Stimulated activated CD4-positive, alpha-beta T cell treated with anti-CD3 and anti-CD28 coated beads, Interleukin-4, amount 100 ng/mL, for 1 hour (primary cell): ENCODE measurements around the gene SHB.

Source experiments
- DNase-seq: peaks from one replicate; pipeline ENCODE4 v3.0.0-alpha.2; 2020

SHB gene

GRCh38 chr9:37984672-37985611, 84.1 kb downstream of the SHB start:
- DNase-seq = no peak

- DNase-seq = no peak
Observed at GRCh38 chr9:37984278-37984671, 84.8 kb downstream of the SHB start.

GRCh38 chr9:37983381-37984067, 85.5 kb downstream of the SHB start:
- DNase-seq = no peak

GRCh38 chr9:37979844-37980243, 89.2 kb downstream of the SHB start:
- no peak for DNase-seq

GRCh38 chr9:37978983-37979382, 90.0 kb downstream of the SHB start:
- no peak for DNase-seq

- no peak for DNase-seq
Observed at GRCh38 chr9:37978481-37978864, 90.6 kb downstream of the SHB start.

- no peak for DNase-seq
Observed at GRCh38 chr9:37977851-37978480, 91.1 kb downstream of the SHB start.

GRCh38 chr9:37976714-37977477, 92.1 kb downstream of the SHB start:
- no peak for DNase-seq

GRCh38 chr9:37975639-37976038, 93.4 kb downstream of the SHB start:
- DNase-seq = no peak

GRCh38 chr9:37974506-37975173, 94.4 kb downstream of the SHB start:
- DNase-seq = no peak

- DNase-seq = no peak
Observed at GRCh38 chr9:37972351-37972848, 96.6 kb downstream of the SHB start.

GRCh38 chr9:37971691-37972090, 97.3 kb downstream of the SHB start:
- DNase-seq = no peak

- DNase-seq = no peak
Observed at GRCh38 chr9:37971108-37971459, 97.9 kb downstream of the SHB start.

- no peak for DNase-seq
Observed at GRCh38 chr9:37970301-37971107, 98.5 kb downstream of the SHB start.

- DNase-seq = no peak
Observed at GRCh38 chr9:37969558-37970300, 99.3 kb downstream of the SHB start.

GRCh38 chr9:37969130-37969529, 99.9 kb downstream of the SHB start:
- no peak for DNase-seq

- no peak for DNase-seq
Observed at GRCh38 chr9:37968228-37968701, 100.8 kb downstream of the SHB start.

- no peak for DNase-seq
Observed at GRCh38 chr9:37967761-37968080, 101.3 kb downstream of the SHB start.

GRCh38 chr9:37967014-37967760, 101.8 kb downstream of the SHB start:
- no peak for DNase-seq
